H1 (cell line): ENCODE results near the gene GNAQ. TPM values are rescaled to one million over a fixed set of nuclear protein-coding genes. Genes with fewer than 3 reads are reported as not detected.

Experiments used
- CTCF ChIA-PET: fragments of 300-600 bp; sonication (Branson Sonifier 250); formaldehyde crosslinking; loops from one replicate; lab custom pipeline; 2021; ENCODE audit not compliant: partially characterized antibody; lab: Charles Lee
- POLR2A ChIA-PET: fragments of 300-600 bp; sonication (Branson Sonifier 250); formaldehyde crosslinking; loops from one replicate; lab custom pipeline; 2021; ENCODE audit warnings: inconsistent platforms; ENCODE audit not compliant: partially characterized antibody; lab: Charles Lee
- DNase-seq, 2 experiments: peaks; one replicate each; pipeline versions ENCODE4 v3.0.0 to v3.0.0-alpha.2; 2010 to 2022; ENCODE audit warnings: low spot score in 2 of 2, low read depth in 1 of 2, mixed read lengths in 1 of 2
- FAIRE-seq: peaks from 2 replicates; lab custom pipeline; 2011; peaks lifted over from hg19 to GRCh38; lab: Jason Lieb, UNC
- H2AFZ ChIP-seq: 2 replicates; pipeline ENCODE4 v1.8.1; 2012; ENCODE audit warnings: low read length, inconsistent platforms
- H2AK5ac ChIP-seq: 2 replicates; pipeline ENCODE4 v1.6.1; 2013; ENCODE audit warnings: low read depth, low read length
- H2BK120ac ChIP-seq: replicated peaks from 2 replicates; pipeline ENCODE3; 2013; ENCODE audit warnings: low read depth, low read length, inconsistent platforms
- H2BK12ac ChIP-seq: 2 replicates; pipeline ENCODE4 v1.6.1; 2013; ENCODE audit warnings: low read depth, low read length
- H2BK15ac ChIP-seq: 2 replicates; pipeline ENCODE4 v1.6.1; 2013; ENCODE audit warnings: low read length
- H2BK20ac ChIP-seq: 2 replicates; pipeline ENCODE4 v1.6.1; 2013; ENCODE audit warnings: low read length
- H2BK5ac ChIP-seq: 2 replicates; pipeline ENCODE4 v1.6.1; 2013; ENCODE audit warnings: low read depth, low read length
- H3K14ac ChIP-seq: 2 replicates; pipeline ENCODE4 v1.6.1; 2013; ENCODE audit warnings: inconsistent platforms; ENCODE audit not compliant: insufficient read length
- H3K18ac ChIP-seq: 2 replicates; pipeline ENCODE4 v1.6.1; 2013; ENCODE audit warnings: low read length; ENCODE audit errors: extremely low read depth
- H3K23ac ChIP-seq: 2 replicates; pipeline ENCODE4 v1.6.1; 2013; ENCODE audit warnings: inconsistent platforms; ENCODE audit not compliant: insufficient read length
- H3K23me2 ChIP-seq: 2 replicates; pipeline ENCODE4 v1.6.1; 2013; ENCODE audit warnings: low read depth, low read length
- H3K27ac ChIP-seq: 2 replicates; pipeline ENCODE4 v1.6.1; 2011; ENCODE audit warnings: low read depth, low read length, inconsistent platforms
- H3K27me3 ChIP-seq, 4 experiments: replicated peaks in 1 of 4; 1 replicate in 1 of 4; 2 replicates in 3 of 4; pipeline versions ENCODE4 v1.6.1 to v1.8.1; 2011 to 2013; ENCODE audit warnings: low read length in 3 of 4, mild to moderate bottlenecking in 3 of 4, inconsistent platforms in 2 of 4, mixed read lengths in 2 of 4, moderate library complexity in 1 of 4; ENCODE audit not compliant: control insufficient read depth in 3 of 4, insufficient read depth in 3 of 4; ENCODE audit errors: extremely low read depth in 1 of 4
- H3K36me3 ChIP-seq, 4 experiments: 2 replicates each; pipeline versions ENCODE4 v1.6.1 to v1.8.1; 2011 to 2013; ENCODE audit warnings: mild to moderate bottlenecking in 4 of 4, low read length in 3 of 4, moderate library complexity in 2 of 4, control low read depth in 1 of 4, inconsistent platforms in 1 of 4; ENCODE audit not compliant: insufficient read depth in 4 of 4, control insufficient read depth in 2 of 4
- H3K4ac ChIP-seq: replicated peaks from 2 replicates; pipeline ENCODE3; 2013; ENCODE audit warnings: low read length, low read depth, mixed read lengths, inconsistent platforms; ENCODE audit not compliant: insufficient read length
- H3K4me1 ChIP-seq, 4 experiments: replicated peaks in 1 of 4; 1 replicate in 1 of 4; 2 replicates in 3 of 4; pipeline versions ENCODE4 v1.6.1 to v1.8.1; 2011 to 2013; ENCODE audit warnings: low read length in 3 of 4, inconsistent platforms in 2 of 4, mixed read lengths in 1 of 4; ENCODE audit not compliant: insufficient read depth in 4 of 4, control insufficient read depth in 3 of 4
- H3K4me2 ChIP-seq, 2 experiments: 2 replicates each; pipeline versions ENCODE4 v1.6.1 to v1.8.1; 2011 to 2013; ENCODE audit warnings: low read depth in 2 of 2, low read length in 2 of 2, control low read depth in 1 of 2, inconsistent platforms in 1 of 2, mild to moderate bottlenecking in 1 of 2; ENCODE audit not compliant: insufficient read depth in 1 of 2
- H3K4me3 ChIP-seq, 4 experiments: fragments of 200-600, 300-600 bp in 1 of 4; sonication (generic), shearing (Covaris generic), sonication (Bioruptor Twin) in 1 of 4; 2 replicates each; pipeline versions ENCODE4 v1.5.1 to v1.8.1; 2011 to 2016; ENCODE audit warnings: low read length in 4 of 4, low read depth in 3 of 4, control low read depth in 2 of 4, inconsistent platforms in 2 of 4, mild to moderate bottlenecking in 2 of 4, mixed read lengths in 1 of 4, moderate library complexity in 1 of 4; ENCODE audit not compliant: insufficient read depth in 2 of 4; ENCODE audit errors: extremely low read depth in 1 of 4
- H3K56ac ChIP-seq: replicated peaks from 2 replicates; pipeline ENCODE3; 2013; ENCODE audit warnings: low read depth, mild to moderate bottlenecking, mixed read lengths, low read length, inconsistent platforms; ENCODE audit not compliant: insufficient read length
- H3K79me1 ChIP-seq: 2 replicates; pipeline ENCODE4 v1.6.1; 2013; ENCODE audit warnings: low read depth, low read length, control low read depth
- H3K79me2 ChIP-seq, 2 experiments: 2 replicates each; pipeline versions ENCODE4 v1.6.1 to v1.8.1; 2012 to 2013; ENCODE audit warnings: low read length in 2 of 2, mild to moderate bottlenecking in 2 of 2, inconsistent platforms in 1 of 2; ENCODE audit not compliant: insufficient read depth in 2 of 2, control insufficient read depth in 1 of 2
- H3K9ac ChIP-seq, 4 experiments: replicated peaks in 1 of 4; 1 replicate in 1 of 4; 2 replicates in 3 of 4; pipeline versions ENCODE4 v1.6.1 to v1.8.1; 2011 to 2013; ENCODE audit warnings: low read depth in 3 of 4, low read length in 3 of 4, control low read depth in 2 of 4, mild to moderate bottlenecking in 2 of 4, moderate library complexity in 2 of 4, inconsistent platforms in 1 of 4; ENCODE audit errors: extremely low read depth in 1 of 4
- H3K9me3 ChIP-seq, 2 experiments: 2 replicates each; pipeline versions ENCODE4 v1.6.1 to v1.8.1; 2012 to 2013; ENCODE audit warnings: mild to moderate bottlenecking in 2 of 2, moderate library complexity in 2 of 2, control low read depth in 1 of 2, inconsistent platforms in 1 of 2, low read depth in 1 of 2, low read length in 1 of 2, mixed read lengths in 1 of 2; ENCODE audit not compliant: insufficient read depth in 2 of 2
- H4K20me1 ChIP-seq, 2 experiments: replicated peaks in 1 of 2; 2 replicates each; pipeline versions ENCODE3 to v1.8.1; 2011 to 2013; ENCODE audit warnings: inconsistent platforms in 2 of 2, low read length in 2 of 2, mild to moderate bottlenecking in 1 of 2; ENCODE audit not compliant: insufficient read depth in 2 of 2, control insufficient read depth in 1 of 2
- H4K5ac ChIP-seq: 2 replicates; pipeline ENCODE4 v1.6.1; 2013; ENCODE audit warnings: low read length, low read depth, mixed read lengths, inconsistent platforms; ENCODE audit not compliant: insufficient read length
- H4K8ac ChIP-seq: 2 replicates; pipeline ENCODE4 v1.8.0; 2013; ENCODE audit warnings: mild to moderate bottlenecking, moderate library complexity, low read length, inconsistent platforms; ENCODE audit not compliant: insufficient read depth; ENCODE audit errors: extremely low read depth
- H4K91ac ChIP-seq: replicated peaks from 2 replicates; pipeline ENCODE3; 2013; ENCODE audit warnings: low read length, mixed read lengths, inconsistent platforms; ENCODE audit not compliant: insufficient read length
- CREB1 ChIP-seq: IDR thresholded peaks from 2 replicates; pipeline ENCODE4 v1.6.1; 2012; ENCODE audit warnings: inconsistent platforms
- SRF ChIP-seq: IDR thresholded peaks from 2 replicates; pipeline ENCODE4 v1.6.1; 2011; ENCODE audit warnings: mild to moderate bottlenecking, low read depth, low read length, moderate library complexity
- YY1 ChIP-seq: IDR thresholded peaks from 2 replicates; pipeline ENCODE4 v1.6.1; 2011; ENCODE audit warnings: low read depth, mild to moderate bottlenecking, low read length
- WGBS, 2 experiments: shearing (Covaris generic) in 1 of 2; methylation state at CpG; one replicate each; pipeline versions ENCODE4 v1.1.6 to v1.1.7; 2013 to 2015; ENCODE audit warnings: low lambda C conversion rate in 2 of 2, mixed read lengths in 2 of 2, inconsistent platforms in 1 of 2, low coverage in 1 of 2, missing lambda C conversion rate in 1 of 2; ENCODE audit not compliant: insufficient replicate concordance in 2 of 2, insufficient coverage in 1 of 2, insufficient read length in 1 of 2; ENCODE audit errors: extremely low coverage in 1 of 2, missing lambda C conversion rate in 1 of 2; 5-methylcytosine and 5-hydroxymethylcytosine counted together
- polyA plus RNA-seq, 7 experiments: library from polyadenylated mRNA; depleted of rRNA in 3 of 7; stranded (reverse) in 5 of 7; unstranded in 2 of 7; fragments of >200 nt in 5 of 7; fragments of 200-250 nt in 2 of 7; gene quantifications; 1 replicate in 5 of 7; 2 replicates in 1 of 7; 4 replicates in 1 of 7; pipeline versions ENCODE4 v1.2.1 to v1.2.3, GENCODE V29; 2011 to 2013; ENCODE audit warnings: missing spikeins in 2 of 7, mixed read lengths in 2 of 7
- total RNA-seq: library from RNA; stranded (reverse); fragmentation: NEBNext Ultra II Directional; extraction: Animal tissue kit (Norgen Biotek cat#: 25700); gene quantifications from 2 replicates; pipeline ENCODE4 v1.2.1, GENCODE V29; 2021
- TF ChIP-seq, protein P1 (sequence below): IDR thresholded peaks from 2 replicates; pipeline ENCODE4 v1.6.1; 2011; ENCODE audit warnings: low read length, improper control_type of control experiment

The GNAQ gene
- total and polyA plus RNA-seq, 2 of the 8 experiments (the other 6 are each of a cell fraction or from before 2014, with no cell fraction given): 22.8 to 63.8 TPM

- Histone ChIP-seq H3K4me3 (no peak overlapping the region), H3K9ac (no peak overlapping the region), H3K4me2 (no peak overlapping the region), H3K4ac (no peak overlapping the region), H3K27me3 (no peaks in the 10 kb centered on the region), H4K8ac (no peak overlapping the region), H2BK5ac (no peak overlapping the region), H2BK15ac (no peak overlapping the region), H2BK120ac (no peak overlapping the region), H3K56ac (no peak overlapping the region), H3K23me2 (no peaks in the 10 kb centered on the region), H4K20me1 (peaks cover 0 to 5% of the 10 kb centered on the region in 2 experiments), H3K79me2 (peaks cover 0 to 89% of the 10 kb centered on the region in 2 experiments; a peak in 3 of 4 replicates), H3K9me3 (no peaks in the 10 kb centered on the region), H3K79me1 (peaks cover 3% of the 10 kb centered on the region; the same call in 1 of the 2 replicates), H3K23ac (no peak overlapping the region), H3K27ac (no peak overlapping the region), H2BK20ac (no peak overlapping the region), H3K4me1 (peaks cover 0 to 7% (median 0%) of the 10 kb centered on the region in 4 experiments; a peak in 1 of 7 replicates), H4K91ac (no peak overlapping the region), H3K36me3 (no peaks in the 10 kb centered on the region)
- ChIA-PET CTCF (no interaction called here), POLR2A (interaction anchor here (1.0 kb wide), 1 partner anchor 8 kb away, joined by 4 read pairs; no protein-coding TSS in a partner anchor)
- no peak for FAIRE-seq
- 86% methylated on average over 4 of the region's 4 CpGs; no CpG with 5 or more reads in 1 of the 2 experiments for WGBS, 2 experiments
- TF ChIP-seq, protein P1, sequence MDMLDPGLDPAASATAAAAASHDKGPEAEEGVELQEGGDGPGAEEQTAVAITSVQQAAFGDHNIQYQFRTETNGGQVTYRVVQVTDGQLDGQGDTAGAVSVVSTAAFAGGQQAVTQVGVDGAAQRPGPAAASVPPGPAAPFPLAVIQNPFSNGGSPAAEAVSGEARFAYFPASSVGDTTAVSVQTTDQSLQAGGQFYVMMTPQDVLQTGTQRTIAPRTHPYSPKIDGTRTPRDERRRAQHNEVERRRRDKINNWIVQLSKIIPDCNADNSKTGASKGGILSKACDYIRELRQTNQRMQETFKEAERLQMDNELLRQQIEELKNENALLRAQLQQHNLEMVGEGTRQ: no peak
- TF ChIP-seq CREB1 (no peak), YY1 (no peak), SRF (no peak)
- TF ChIP-seq, all 59 proteins: peak for 0
- Histone ChIP-seq H2BK12ac (no peak overlapping the region), H3K14ac (no peak overlapping the region), H2AK5ac (no peak overlapping the region), H2AFZ (no peak overlapping the region), H3K18ac (no peak overlapping the region), H4K5ac (no peak overlapping the region)
- no peak for DNase-seq
Observed at GRCh38 chr9:77969083-77969482, 62.5 kb downstream of the GNAQ start.
